HT-29 (cell line): ENCODE measurements around the gene SIAH3. TPM values are rescaled to one million over a fixed set of nuclear protein-coding genes. Genes with fewer than 3 reads are reported as not detected.
"Not testable (repeated sequence)": the region's sequence is repeated elsewhere in the genome, so short reads cannot be mapped to it uniquely, and the experiment has no call there.

Source experiments
- DNase-seq: peaks from one replicate; pipeline ENCODE4 v3.0.0-alpha.2; 2015; ENCODE audit warnings: low spot score
- total RNA-seq: library from RNA; depleted of rRNA; stranded (reverse); fragments of >200 nt; shearing (Covaris generic); gene quantifications from 2 replicates; pipeline ENCODE4 v1.2.3, GENCODE V29; 2014

The SIAH3 gene
- total RNA-seq, 1 experiment from 2014 or later: 0.10 TPM

DNA sequence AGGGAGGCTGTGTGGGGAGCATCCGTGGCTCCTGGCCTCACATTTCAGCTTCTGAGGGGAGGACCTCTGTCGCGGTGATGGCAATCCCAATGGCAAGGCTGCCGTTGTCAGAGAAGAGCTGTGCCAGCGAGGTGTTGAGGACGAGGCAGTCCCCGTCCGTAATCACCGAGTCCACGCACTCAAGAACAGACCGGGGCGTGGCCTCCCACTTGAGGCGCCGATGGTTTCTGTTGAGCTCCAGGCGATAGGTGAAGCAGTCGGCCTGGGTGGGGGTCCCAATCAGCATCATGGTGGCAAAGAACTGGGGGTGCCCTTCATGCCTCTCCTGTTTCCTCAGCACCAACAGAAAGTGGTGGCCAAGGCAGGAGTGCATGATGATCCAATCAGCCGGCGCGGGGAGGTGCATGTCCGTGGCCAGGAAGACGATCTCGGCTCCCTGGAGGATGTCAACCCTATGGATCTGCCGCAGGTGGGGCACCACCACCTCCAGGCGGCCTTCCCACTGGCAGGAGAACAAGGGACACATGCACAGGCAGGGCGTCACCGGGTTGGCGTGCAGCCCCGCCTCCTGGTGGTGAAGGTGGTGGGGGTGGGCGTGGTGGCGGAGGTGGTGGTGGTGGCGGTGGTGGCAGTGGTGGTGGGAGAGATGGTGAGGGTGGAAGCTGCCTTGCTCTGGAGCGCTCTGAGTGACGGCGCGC, 68.1 kb downstream of the SIAH3 start:
- DNase-seq: no peak

DNA sequence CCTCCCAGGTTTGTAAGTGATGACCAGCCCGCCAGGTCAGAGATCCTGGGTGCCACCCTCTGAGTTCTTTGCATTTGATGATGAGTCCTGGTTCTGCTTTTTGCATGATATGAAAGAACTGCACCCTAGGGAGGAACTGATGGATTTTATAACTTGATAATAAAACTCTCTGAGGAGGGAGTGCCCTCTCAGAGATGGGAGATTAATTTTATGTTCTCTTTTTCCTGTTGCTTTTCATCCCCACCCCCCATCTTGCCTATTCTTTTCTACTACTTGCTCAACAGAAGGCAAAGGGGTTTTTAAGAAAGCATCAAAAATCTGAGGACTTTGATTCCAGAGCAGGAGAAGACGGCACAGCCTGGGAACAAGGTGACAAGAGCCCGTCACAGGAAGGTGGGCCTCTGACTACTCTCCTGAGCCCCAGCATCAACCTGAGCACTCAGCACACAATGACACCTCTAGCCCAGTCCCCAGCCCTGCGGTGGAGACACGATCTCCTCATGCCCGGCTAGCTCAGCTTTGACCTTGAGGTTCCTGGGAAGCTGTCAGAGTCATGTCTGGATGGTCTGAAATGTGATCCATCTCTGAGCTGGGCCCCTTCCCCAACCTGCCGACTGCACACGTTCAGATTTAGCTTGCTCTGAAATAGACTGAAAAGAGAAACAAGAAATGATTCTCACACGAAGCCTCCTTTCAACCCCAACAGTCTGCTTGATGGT, 69.1 kb downstream of the SIAH3 start:
- DNase-seq: no peak

DNA sequence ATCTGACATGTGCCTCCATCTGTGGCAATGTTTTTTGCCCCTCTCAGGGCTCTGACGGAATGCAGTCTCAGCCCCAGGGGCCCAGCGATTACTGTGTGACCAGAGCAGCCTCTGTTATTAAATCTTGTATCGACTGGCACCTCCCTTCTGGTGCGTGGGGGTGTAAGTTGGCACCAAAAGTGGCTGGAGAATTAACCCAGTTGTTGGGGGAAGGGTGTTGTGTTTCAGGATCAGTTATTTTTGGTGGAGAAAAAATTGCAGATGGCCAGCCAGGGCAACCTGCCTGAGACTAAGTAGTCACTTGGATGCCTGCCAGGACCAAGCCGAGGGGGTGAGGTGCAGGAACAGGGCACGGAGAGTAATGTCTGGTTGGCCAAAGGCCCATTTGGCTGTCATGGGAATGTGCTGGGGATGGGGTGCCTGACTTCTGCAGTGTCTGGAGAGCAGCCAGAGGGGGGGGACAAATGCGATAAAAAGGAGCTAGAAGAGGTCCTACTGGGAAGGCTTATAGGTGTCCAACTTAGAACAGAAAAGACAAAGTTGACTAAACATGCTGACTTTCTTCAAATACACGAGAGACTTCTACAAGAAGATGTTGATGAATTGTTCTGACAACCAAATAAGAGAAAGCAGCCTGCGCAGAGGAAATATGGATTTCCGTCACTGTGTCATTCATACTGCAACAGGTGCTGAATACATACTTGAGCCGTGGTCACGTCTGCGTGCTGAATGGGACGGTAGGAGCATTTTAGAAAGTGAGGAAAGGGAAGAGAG, 69.8 kb downstream of the SIAH3 start:
- DNase-seq: no peak

DNA sequence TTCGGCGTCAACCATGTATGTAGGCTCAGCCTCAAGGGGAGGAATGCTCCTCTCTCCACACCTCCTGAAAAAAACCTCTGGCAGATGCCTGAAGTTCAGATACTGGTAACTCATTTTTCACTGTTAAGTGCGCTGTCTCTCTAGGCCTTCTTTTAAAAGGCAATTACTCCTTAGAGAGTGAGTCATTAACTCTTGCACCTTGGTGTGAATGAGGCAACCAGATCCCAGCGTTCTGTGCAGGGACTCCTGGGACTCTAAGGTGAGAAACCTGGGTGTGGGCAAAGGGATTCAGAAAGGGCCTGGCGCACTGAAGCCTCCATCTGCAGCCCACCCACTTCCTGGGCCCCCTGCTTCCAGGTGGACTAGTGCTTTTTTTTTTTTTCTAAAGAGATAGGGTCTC, 71.7 kb downstream of the SIAH3 start:
- no peak for DNase-seq

DNA sequence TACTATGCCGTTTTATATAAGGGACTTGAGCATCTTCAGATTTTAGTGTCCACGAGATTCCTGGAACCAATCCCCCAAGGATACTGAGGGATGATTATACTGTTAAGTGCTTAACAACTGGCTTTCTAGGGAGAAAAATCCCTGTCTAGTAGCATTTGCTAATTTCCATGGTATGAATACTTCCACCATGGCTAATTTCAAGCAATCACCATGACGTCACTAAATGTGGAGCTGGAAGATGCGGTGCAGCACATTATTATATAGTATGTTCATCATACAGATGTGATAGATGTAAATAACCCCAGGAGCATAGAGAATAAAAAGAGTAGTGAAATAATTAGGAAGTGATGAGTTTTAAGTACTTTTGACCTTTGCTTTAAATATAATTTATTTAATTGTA, 72.7 kb downstream of the SIAH3 start:
- no peak for DNase-seq

DNA sequence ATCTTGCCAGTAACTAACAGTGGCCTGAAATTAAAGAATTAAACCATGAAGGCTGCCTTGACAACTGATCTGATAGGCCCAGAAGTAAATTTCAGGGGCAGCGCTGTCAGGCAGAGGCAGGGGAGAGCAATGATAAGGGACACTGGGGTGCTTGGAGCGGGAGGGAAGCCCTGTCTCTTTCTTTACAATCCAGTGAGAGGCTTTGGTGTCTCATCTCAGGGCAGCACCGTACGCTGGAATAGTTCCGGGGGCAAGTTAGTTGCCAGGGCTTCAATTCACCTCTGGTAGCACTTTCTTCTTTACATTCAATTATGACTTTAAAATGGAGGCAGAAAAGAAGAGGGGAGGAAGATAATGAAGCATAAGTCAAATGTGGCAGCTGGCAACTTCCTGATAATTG, 74.8 kb downstream of the SIAH3 start:
- DNase-seq: no peak

DNA sequence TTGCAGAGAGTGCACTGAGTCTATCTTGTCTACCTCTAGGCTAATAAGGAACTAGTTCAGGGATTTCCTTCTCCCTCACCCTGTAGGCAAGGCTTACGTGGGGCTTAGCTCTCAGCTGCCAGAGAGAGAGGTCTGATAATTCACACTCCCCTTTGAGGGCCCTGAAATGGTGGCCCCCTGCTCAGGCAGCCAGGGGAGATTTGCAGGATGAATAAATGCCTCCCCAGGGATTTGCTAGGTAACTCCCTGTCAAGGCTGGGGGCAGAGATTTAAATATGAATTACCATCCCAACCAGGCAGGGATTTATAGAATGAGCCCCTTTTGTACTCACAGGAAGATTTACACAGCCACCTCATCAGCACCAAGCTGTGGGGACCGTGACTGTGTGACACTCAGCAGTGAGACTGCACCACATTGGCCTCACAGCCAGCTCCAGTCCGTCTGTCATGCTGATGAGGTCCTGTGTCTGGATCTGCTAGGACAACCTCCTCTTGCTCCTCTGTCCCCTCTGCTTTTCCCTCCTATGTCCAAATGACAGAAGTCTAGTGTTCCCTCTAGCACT, 76.1 kb downstream of the SIAH3 start:
- DNase-seq: no peak

DNA sequence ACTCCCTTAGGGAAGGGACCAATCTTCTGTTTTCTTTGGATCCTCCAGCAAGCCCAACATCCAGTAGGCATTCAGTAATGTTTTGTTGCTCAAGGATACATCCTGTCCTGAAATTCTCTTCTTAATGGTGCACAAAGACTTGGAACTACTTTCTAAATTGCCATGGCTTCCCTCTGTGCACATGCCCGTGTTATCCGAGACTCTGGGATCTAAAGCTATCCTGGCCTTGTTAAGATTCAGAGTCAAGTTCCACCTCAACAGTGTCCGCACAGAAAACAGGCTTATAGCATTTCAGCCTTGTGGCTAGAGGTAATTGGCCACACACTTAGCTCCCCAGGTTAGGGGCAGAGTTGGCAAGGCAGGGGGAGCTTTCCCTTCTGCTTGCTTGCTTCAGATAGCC, 77.6 kb downstream of the SIAH3 start:
- no peak for DNase-seq

DNA sequence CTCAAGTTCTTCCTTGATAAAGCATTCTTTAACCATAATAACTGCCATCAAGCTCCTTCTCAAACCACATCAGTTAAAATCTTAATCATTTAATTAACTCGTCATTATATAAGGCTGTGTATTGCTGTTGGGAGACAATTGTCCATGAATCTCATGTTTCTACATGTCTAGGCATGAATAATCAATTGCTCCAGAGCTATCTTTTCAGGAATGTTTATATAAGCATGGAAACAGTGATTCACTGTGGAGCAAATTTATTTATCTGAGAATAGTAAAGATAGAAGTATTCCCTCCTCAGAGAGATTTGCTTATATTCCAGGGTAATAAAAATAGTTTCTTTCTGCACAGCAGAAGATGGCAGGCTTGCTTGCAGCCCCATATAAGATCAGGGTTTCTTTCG, 78.3 kb downstream of the SIAH3 start:
- DNase-seq: no peak

DNA sequence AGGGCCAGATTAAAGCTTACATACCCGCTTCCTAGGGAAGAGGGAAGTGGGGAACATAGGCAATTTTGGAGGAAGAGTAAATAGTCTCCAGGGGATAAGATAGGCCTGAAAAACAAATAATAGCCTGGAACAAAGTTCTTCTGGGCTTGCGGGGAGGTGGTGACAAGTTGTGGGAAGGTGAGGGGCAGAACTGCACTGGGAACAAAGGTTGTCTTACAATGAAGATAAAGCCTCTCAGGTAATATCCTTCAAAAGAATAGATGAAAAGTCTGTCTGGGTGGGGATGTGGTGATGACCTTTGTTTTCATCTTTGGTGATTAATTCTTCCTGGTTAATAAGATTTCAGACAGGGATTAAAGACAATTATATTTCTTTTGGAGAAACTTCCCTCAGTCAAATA, 80.7 kb downstream of the SIAH3 start:
- DNase-seq: no peak

DNA sequence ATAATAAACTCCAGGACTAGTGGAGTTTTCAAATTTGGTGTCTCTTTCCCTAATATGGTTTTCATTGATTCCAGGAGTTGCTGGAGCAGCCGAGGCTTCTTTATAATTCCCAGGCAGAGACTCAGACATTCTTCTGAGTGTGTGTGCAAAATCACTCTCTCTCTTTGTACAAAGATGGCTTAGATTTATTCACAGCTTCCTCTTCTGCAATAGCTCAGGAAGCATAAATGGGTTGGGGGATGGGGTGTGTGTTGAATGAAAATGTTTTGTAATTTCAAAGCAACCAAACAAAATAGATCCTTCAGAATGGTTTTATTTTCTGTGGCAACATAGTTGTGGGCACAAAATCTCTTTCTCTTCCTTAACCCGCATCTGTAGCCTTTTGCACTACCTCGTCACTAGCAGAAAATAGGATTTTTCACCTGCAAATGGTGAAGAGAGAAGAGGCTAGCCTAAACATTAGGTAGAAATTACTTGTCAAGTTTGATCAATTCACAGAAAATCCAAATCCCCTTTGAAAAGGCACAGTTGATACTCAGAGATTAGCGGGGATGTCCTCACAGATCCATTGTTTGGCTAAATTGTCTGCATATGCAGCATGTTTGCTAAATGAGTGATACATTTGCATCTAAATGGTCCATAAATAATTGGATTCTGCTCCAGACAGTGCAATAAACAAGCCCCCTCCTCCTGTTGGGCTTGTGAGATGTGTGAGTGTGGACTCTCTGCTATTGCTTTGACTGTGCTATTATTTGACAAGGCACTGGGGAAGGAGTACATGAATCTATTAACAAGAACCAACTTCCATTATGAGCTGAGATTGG, 82.7 kb downstream of the SIAH3 start:
- no peak for DNase-seq

DNA sequence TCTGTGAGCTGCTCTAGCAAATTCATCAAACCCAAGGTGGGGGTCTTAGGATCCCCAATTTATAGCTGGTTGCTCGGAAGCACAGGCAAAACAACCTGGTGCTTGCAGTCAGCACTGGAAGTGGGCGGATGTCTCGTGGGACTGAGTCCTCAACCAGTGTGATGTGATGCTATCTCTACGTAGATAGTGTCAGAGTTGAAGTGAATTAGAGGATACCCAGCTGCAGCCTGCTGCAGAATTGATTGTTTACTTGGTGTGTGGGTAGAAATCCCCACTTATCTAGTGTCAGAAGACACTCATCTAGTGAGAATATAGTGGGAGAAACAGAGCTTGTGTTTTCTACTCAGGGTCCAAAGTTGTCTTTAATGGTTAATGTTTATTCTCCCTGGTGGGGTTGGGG, 86.1 kb downstream of the SIAH3 start:
- no peak for DNase-seq

DNA sequence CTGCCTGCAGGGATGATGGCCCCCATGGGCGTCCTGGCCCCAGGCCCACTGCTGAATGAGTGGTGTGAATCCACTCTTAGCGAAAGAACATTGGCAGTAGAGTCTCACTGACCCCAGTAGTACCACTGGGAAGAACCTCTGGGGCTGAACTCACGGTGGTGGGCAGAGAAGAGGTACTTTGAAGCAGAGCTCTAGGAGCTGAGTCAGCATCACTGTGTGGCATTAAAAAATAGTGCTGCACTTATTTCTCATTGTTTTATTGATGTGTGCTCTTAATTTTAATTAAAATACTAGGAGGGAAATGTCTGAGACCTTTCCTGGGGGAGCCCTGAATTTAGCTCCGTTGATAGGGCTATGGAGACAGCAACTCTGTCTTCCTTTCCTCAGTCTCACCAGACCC, 88.1 kb downstream of the SIAH3 start:
- no peak for DNase-seq

DNA sequence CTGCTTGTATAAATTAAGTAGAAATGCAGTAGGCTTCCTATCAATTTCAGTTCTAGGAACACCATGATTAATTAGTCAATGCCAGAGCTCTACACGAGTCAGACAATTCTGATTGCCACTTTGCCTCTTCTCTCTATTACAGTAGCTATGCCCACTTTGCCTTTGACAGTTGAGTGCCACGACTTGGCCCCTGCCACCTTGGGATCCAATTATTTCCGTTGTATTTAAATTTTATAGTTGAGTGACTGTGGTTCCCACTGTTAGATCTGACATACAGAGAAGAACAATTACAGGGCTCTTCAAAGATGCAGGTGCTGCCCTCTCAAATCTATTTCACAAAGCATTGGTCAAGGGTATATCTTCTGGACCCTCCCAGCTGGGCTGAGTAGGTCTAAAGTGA, 94.0 kb downstream of the SIAH3 start:
- not testable (repeated sequence) for DNase-seq

DNA sequence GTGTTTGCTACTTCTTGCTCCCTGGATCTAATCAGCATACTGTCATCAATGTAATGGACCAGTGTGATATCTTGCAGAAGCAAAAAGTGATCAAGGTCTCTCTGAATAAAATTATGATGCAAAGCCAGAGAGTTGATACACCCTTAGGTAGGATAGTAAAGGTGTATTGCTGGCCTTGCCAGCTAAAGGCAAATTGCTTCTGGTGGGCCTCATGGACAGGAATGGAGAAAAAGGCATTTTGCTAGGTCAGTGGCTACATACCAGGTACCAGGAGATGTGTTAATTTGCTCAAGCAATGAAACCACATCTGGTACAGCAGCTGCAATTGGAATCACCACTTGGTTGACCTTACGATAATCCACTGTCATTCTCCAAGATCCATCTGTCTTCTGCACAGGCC, 95.1 kb downstream of the SIAH3 start:
- DNase-seq: not testable (repeated sequence)

DNA sequence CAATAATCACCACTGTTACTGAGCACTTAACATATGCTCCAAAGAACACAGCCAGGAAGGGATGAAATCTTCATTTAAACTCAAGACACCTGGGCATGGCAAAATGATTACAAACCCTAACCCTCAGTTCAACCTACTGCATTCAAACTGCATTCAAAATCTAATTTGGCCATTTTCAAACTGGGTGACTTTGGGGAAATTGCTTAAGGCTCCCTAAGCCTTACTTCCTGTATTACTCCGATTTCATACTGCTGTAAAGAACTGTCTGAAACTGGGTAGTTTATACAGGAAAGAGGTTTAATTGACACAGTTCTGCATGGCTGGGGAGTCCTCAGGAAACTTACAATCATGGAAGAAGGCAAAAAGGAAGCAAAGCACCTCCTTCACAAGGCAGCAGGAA, 99.0 kb downstream of the SIAH3 start:
- no peak for DNase-seq

DNA sequence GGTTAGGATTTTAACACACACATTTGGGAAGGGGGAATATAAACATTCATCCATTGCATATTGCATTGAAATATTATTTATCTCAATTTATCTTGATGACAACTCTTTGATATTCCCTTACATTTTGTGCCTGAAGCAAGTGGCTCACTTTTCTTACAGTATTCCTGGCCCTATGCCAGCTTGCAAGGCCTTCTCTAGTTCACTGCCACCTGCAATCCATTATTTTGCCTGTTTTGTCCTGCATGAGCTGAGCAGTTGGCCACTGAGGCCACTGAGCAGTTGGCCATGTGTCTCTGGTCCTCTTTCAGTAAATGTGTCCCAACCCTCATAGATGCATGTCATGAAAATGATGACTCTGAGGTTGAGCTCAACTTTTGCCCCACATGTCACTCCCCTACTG, 99.7 kb downstream of the SIAH3 start:
- no peak for DNase-seq

DNA sequence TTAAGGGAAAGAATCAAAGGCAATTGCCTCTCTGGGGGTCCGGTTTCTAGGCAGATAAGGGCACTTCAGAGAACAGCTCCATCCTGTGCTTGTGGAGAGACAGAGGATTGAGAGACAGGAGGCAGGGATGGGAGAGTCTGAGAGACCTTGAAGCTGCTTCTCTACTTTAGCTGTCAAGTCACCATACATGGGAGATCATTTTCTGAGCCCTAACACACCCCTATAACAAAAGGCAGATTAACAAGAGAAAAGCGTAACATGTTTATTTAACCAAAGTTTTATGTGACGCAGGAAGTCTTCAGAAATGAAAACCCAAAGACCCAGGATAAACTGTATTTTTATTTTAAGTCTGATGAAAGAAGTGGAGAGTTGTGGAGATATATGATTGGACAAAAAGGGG, 101.0 kb downstream of the SIAH3 start:
- no peak for DNase-seq

DNA sequence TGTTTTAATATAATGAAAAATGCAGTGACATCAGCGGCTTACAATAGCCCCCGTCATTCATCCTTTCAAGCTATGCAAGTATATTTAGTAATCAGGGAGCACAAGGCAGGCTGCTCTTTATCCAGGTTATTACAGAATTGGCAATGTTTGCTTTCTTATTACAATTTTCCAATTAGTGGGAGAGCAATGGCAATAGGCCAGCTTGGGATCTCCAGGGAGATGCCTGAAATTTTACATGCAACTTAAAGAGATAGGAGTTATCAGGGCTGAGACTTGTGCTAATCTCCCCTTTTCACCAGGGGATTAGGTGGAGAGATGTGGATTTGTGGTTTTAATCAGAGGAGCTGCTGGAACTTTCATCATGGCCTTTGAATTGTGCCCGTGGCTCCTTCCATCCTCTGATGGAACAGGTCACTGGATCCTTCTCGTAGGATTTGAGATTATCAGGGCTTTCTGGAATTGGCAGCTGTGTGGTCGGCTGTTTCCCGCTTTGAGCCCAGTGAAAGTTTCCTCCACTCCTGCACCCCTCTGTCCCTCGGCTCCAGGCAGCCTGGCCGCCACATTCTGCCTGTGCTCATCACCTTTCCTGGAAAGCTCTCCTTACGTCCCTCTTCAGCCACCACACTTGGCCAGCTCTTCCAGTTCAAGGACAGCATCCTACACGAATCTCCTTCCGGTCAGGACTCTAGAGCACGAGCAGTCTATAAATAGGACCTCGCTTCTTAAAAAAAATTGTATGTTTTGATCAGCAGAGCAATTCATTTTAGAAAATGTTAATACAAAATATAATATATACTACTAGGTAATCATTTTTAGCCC, 102.4 kb downstream of the SIAH3 start:
- no peak for DNase-seq

DNA sequence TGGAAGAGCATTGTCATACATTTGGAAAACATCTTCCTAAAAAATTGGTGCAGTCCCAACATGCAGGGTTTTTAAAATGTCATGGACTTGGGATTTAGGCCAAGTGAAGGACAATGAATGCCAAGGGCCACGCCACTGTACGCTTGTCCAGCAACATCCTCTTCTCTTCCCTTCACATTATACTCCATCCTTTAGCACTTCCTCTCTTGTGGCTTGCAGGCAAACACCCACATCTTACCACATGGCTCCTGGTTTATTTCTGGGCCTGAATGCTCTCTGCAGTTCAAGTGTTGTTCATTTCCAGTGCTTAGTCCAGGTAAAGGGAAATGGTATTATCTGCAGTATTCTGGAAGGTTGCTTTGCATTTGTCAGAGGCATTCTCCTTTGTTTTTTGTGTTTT, 104.5 kb downstream of the SIAH3 start:
- DNase-seq: no peak

DNA sequence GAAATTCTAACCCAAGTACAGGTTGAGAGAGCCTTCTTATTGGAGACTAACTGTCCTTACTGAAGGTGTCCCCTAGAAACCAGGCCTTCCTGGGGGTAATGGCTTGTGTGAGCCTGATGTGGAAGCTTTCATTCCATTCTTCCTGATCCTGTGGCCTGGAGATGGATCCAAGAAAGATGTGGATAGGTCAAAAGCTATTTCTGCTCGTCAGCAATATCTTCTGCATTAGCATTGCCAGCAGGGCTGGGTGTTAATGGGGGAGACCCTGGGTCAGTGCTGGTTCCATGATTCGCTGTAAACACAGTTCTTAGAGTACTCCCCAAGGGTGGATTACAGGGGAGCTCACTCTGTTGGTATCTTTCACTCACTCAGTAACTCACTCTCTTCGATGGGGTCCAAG, 106.6 kb downstream of the SIAH3 start:
- DNase-seq: no peak
